ENCODE measurements around the gene PAF1.

DNA sequence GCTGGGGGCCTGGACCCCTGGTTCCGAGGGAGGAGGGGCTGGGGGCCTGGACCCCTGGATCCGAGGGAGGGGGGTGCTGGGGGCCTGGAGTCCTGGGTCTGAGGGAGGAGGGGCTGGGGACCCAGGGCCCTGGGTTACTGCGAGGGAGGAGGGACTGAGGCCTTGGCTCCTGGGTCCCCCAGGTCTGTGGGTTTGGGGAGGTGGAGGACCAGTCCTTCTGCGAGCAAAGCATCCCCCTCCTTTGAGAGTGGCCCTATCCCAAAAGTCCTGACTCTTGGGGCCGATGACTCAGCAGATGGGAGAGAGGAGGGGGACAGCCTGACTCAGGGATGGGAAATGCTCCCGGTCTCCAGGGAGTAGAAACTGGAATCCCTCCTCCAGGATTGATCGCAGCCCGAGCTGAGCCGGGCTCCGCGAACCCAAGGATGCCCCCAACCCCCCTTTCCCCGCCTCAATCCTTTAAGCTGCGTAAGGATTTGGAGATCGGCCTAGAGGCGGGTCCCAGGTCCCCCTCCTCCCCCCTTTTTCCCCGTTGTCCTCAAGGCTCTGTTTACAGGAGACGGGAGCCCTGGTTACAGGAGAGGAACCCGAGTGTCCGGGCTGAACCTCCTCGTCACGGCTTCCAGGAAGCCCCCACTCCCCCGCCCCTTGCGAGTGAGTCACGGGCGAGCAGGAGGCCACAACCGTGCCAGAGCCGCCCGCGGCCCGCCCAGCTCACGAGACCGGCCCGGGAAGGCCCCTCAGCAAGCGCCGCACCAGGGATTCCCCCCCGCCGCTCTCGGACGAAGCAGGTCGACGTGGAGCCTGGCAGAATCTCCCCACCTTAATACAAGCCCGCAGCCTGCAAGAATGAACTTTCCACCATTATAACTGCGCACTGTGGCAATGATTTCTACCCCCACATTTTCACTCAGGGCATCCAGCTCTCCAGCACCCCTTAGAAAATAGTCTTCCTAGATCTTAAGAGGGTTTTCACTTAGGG, 12.7 kb upstream of the PAF1 start:
- TF ChIP-seq EZH2 (IDR thresholded peaks at IDR 0.05; ENCODE audit: low read length, missing control alignments): no peak
- TF ChIP-seq, protein P1, sequence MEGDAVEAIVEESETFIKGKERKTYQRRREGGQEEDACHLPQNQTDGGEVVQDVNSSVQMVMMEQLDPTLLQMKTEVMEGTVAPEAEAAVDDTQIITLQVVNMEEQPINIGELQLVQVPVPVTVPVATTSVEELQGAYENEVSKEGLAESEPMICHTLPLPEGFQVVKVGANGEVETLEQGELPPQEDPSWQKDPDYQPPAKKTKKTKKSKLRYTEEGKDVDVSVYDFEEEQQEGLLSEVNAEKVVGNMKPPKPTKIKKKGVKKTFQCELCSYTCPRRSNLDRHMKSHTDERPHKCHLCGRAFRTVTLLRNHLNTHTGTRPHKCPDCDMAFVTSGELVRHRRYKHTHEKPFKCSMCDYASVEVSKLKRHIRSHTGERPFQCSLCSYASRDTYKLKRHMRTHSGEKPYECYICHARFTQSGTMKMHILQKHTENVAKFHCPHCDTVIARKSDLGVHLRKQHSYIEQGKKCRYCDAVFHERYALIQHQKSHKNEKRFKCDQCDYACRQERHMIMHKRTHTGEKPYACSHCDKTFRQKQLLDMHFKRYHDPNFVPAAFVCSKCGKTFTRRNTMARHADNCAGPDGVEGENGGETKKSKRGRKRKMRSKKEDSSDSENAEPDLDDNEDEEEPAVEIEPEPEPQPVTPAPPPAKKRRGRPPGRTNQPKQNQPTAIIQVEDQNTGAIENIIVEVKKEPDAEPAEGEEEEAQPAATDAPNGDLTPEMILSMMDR (conservative IDR thresholded peaks at IDR 0.05 in 1 of 2, IDR thresholded peaks at IDR 0.05 in 1 of 2; ENCODE audit: low read depth in 1 of 2, low read length in 2 of 2): no peak
